Esophagus (tissue), 2 donors: ENCODE data around the gene EXOC2. TPM values are rescaled to one million over a fixed set of nuclear protein-coding genes. Genes with fewer than 3 reads are reported as not detected.
"Not testable (repeated sequence)": the region's sequence is repeated elsewhere in the genome, so short reads cannot be mapped to it uniquely, and the experiment has no call there.

Experiments
- H3K27ac ChIP-seq, 2 donors: one replicate each; pipeline ENCODE4 v1.5.1; 2013; ENCODE audit warnings: low read depth in 2 of 2, mild to moderate bottlenecking in 2 of 2, inconsistent platforms in 1 of 2, low read length in 1 of 2, moderate library complexity in 1 of 2
- H3K27me3 ChIP-seq, 2 donors: one replicate each; pipeline ENCODE4 v1.6.1; 2013; ENCODE audit warnings: low read length in 2 of 2, control low read depth in 1 of 2, mild to moderate bottlenecking in 1 of 2; ENCODE audit not compliant: insufficient read depth in 2 of 2, control insufficient read depth in 1 of 2
- H3K36me3 ChIP-seq, 2 donors: one replicate each; pipeline ENCODE4 v1.6.1; 2013; ENCODE audit warnings: low read length in 1 of 2; ENCODE audit not compliant: control insufficient read depth in 2 of 2, insufficient read depth in 2 of 2
- H3K4me1 ChIP-seq, 2 donors: one replicate each; pipeline ENCODE4 v1.6.1; 2013; ENCODE audit warnings: low read length in 1 of 2; ENCODE audit not compliant: control insufficient read depth in 2 of 2, insufficient read depth in 2 of 2
- H3K4me3 ChIP-seq, 2 donors: one replicate each; pipeline ENCODE4 v1.5.1; 2013; ENCODE audit warnings: low read length in 2 of 2, mild to moderate bottlenecking in 2 of 2, low read depth in 1 of 2, moderate library complexity in 1 of 2
- H3K9me3 ChIP-seq, 2 donors: one replicate each; pipeline ENCODE4 v1.6.1; 2013; ENCODE audit warnings: mild to moderate bottlenecking in 2 of 2, low read depth in 1 of 2, low read length in 1 of 2, moderate library complexity in 1 of 2; ENCODE audit not compliant: control insufficient read depth in 2 of 2, insufficient read depth in 1 of 2
- WGBS, 2 donors: extraction: QIAGEN DNeasy Blood & Tissue Kit; methylation state at CpG; one replicate each; pipeline ENCODE4 v1.1.7; 2013; 5-methylcytosine and 5-hydroxymethylcytosine counted together
- polyA plus RNA-seq, 2 donors: library from polyadenylated mRNA; stranded (reverse); fragments of 200-250 nt; gene quantifications; one replicate each; pipeline ENCODE4 v1.2.3, GENCODE V29; 2013
- donor health status: healthy with polysubstance abuse.
- donor health status: Bipolar disorder and iron deficiency.

Gene EXOC2
- polyA plus RNA-seq, 2 donors: 5.0 to 9.5 TPM

DNA sequence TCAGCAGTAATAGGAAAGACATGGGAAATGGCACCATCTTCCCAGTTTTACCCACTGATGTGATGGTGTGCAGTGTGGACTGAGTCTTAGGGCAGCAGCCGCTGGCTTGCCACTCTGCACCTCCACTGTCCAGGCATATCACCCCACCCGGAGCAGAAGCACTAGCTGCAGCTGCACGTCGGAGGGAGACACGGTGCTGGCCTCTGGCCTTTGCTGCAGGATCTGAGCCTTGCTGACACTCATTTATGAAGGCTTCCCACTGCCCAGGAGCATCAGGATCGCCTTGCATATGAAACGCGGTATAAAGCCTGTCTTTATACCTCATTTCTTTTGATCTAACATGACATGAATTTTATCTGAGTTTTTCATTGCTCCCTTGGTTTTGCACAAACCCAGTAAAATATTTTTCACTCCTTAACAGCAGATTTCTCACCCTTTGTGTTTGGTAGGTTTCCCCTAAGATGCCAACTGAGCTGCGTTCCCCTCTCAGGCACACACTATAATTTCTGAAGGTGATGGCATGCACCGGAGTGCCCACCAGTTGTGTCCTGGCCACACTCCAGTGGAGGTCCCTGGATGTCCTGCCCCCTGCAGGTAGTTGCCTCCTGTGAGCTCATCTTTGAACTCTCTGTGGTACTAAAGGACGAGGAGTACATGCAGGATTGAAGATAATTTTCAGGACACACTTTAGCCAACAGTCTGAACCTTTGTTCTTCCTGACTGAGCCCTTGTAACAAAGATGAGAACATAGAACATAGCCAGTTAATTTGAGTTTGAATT is 9.0 kb upstream of the EXOC2 start:
- Histone ChIP-seq H3K9me3 (no peaks in the 10 kb centered on the region), H3K36me3 (no peaks in the 10 kb centered on the region), H3K4me3 (no peak overlapping the region), H3K27ac (no peak overlapping the region), H3K27me3 (no peaks in the 10 kb centered on the region), H3K4me1 (peaks cover 0 to 2% of the 10 kb centered on the region in 2 donors)
- WGBS, 2 donors: 76 to 82% methylated on average over 11 of the region's 11 CpGs

DNA sequence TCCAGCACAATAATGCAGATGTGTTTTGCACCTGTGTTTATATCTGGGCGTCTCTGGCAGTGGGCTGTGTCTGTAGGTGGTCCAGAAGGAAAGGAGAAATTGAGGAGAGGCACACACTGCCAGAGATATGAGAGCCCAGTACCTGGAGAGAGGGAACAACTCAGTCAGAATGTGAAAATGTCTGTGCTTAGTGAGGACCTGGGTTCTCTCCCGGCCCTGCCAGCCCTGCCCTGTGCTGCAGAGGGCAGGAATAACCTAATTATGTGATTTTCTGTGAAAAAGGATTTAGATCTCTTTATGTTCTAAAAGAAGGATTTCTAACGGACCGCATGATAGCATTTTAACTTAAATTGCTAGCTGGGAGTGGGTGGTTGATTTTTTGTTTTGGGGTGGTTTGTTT is 8.3 kb upstream of the EXOC2 start:
- H3K4me3 ChIP-seq: no peak overlapping the region
- 78 to 79% methylated on average over 4 of the region's 4 CpGs for WGBS, 2 donors
- H3K27ac ChIP-seq: no peak overlapping the region
- H3K36me3 ChIP-seq: no peaks in the 10 kb centered on the region
- H3K4me1 ChIP-seq: no peaks in the 10 kb centered on the region
- no peaks in the 10 kb centered on the region for H3K27me3 ChIP-seq
- no peaks in the 10 kb centered on the region for H3K9me3 ChIP-seq

- no peaks in the 10 kb centered on the region for H3K27me3 ChIP-seq
- no peak overlapping the region for H3K27ac ChIP-seq
- H3K9me3 ChIP-seq: no peaks in the 10 kb centered on the region
- no peak overlapping the region for H3K4me3 ChIP-seq
- WGBS, 2 donors: 85 to 96% methylated on average over 3 of the region's 3 CpGs
- no peaks in the 10 kb centered on the region for H3K36me3 ChIP-seq
- H3K4me1 ChIP-seq: no peaks in the 10 kb centered on the region
Measured at GRCh38 chr6:700490-700889, 7.6 kb upstream of the EXOC2 start.

- no peak overlapping the region for H3K27ac ChIP-seq
- H3K9me3 ChIP-seq: no peaks in the 10 kb centered on the region
- no peaks in the 10 kb centered on the region for H3K4me1 ChIP-seq
- H3K27me3 ChIP-seq: no peaks in the 10 kb centered on the region
- H3K36me3 ChIP-seq: no peaks in the 10 kb centered on the region
- WGBS, 2 donors: 59 to 62% methylated on average over 6 of the region's 6 CpGs
- no peak overlapping the region for H3K4me3 ChIP-seq
Measured at GRCh38 chr6:699319-699718, 6.4 kb upstream of the EXOC2 start.

DNA sequence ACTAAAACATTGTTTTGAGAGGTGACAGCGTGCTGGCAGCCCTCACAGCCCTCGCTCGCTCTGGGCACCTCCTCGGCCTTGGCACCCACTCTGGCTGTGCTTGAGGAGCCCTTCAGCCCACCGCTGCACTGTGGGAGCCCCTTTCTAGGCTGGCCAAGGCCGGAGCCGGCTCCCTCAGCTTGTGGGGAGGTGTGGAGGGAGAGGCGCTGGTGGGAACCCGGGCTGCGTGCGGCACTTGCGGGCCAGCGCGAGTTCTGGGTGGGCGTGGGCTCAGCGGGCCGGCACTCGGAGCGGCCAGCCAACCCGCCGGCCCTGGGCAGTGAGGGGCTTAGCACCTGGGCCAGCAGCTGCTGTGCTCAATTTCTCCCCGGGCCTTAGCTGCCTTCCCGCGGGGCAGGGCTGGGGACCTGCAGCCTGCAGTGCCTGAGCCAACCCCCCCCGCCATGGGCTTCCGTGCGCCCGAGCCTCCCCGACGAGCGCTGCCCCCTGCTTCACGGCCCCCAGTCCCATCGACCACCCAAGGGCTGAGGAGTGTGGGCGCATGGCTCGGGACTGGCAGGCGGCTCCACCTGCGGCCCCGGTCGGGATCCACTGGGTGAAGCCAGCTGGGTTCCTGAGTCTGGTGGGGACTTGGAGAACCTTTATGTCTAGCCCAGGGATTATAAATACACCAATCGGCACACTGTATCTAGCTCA is 1.6 kb upstream of the EXOC2 start:
- not testable (repeated sequence) for H3K9me3 ChIP-seq, H3K4me3 ChIP-seq, H3K27ac ChIP-seq, H3K4me1 ChIP-seq, H3K27me3 ChIP-seq, H3K36me3 ChIP-seq
- 97% methylated on average over 39 to 40 of the region's 40 CpGs for WGBS, 2 donors

- H3K36me3 ChIP-seq: no peaks in the 10 kb centered on the region
- no peaks in the 10 kb centered on the region for H3K9me3 ChIP-seq
- no peaks in the 10 kb centered on the region for H3K27me3 ChIP-seq
- peaks cover 3 to 5% of the 10 kb centered on the region in 2 donors for H3K4me1 ChIP-seq
- 83 to 87% methylated on average over 11 to 12 of the region's 12 CpGs for whole genome bisulfite sequencing, 2 donors
- H3K27ac ChIP-seq: no peak overlapping the region
- peak overlapping the region in 1 of 2 donors; percentile 88 for H3K4me3 ChIP-seq
Measured at GRCh38 chr6:693723-694009, 727 bp upstream of the EXOC2 start.

GRCh38 chr6:692356-692851 is 535 bp downstream of the EXOC2 start:
- Histone ChIP-seq H3K27ac (peak overlapping the region; percentile 87 to 98), H3K4me3 (peak overlapping the region; percentile 88 to 89), H3K9me3 (no peaks in the 10 kb centered on the region), H3K27me3 (no peaks in the 10 kb centered on the region), H3K36me3 (peaks cover 0 to 4% of the 10 kb centered on the region in 2 donors), H3K4me1 (peaks cover 5% of the 10 kb centered on the region in 2 donors)
- WGBS, 2 donors: 1% methylated on average over 38 to 45 of the region's 45 CpGs

- Histone ChIP-seq H3K4me3 (no peak overlapping the region), H3K4me1 (peaks cover 5% of the 10 kb centered on the region in 2 donors), H3K27me3 (no peaks in the 10 kb centered on the region), H3K36me3 (peaks cover 0 to 4% of the 10 kb centered on the region in 2 donors), H3K27ac (no peak overlapping the region), H3K9me3 (no peaks in the 10 kb centered on the region)
- WGBS, 2 donors: 36 to 52% methylated on average over 2 of the region's 2 CpGs
Measured at GRCh38 chr6:689223-689622, 3.7 kb downstream of the EXOC2 start.

GRCh38 chr6:686497-686896 is 6.4 kb downstream of the EXOC2 start:
- H3K9me3 ChIP-seq: no peaks in the 10 kb centered on the region
- peaks cover 0 to 4% of the 10 kb centered on the region in 2 donors for H3K36me3 ChIP-seq
- WGBS, 2 donors: 88 to 92% methylated on average over 3 of the region's 3 CpGs
- peaks cover 0 to 2% of the 10 kb centered on the region in 2 donors for H3K4me1 ChIP-seq
- H3K27me3 ChIP-seq: no peaks in the 10 kb centered on the region
- no peak overlapping the region for H3K27ac ChIP-seq
- H3K4me3 ChIP-seq: no peak overlapping the region
